Lower lobe of right lung (tissue), 2 donors: Measurements from ENCODE around the gene DOCK1. TPM values are rescaled to one million over a fixed set of nuclear protein-coding genes. Genes with fewer than 3 reads are reported as not detected.

Source experiments
- ATAC-seq, 2 donors: fragments of 200-7000 bp; cut with Tn5 transposase; one replicate each; pipeline ENCODE4 v1.9.1; 2020 to 2022; ENCODE audit warnings: mild to moderate bottlenecking in 2 of 2, moderate library complexity in 2 of 2
- DNase-seq: peaks from one replicate; pipeline ENCODE4 v3.0.0-alpha.2; 2020
- H3K27ac ChIP-seq: fragments of 200-600 bp; one replicate; pipeline ENCODE4 v1.8.0; 2022
- H3K27me3 ChIP-seq: fragments of 200-600 bp; one replicate; pipeline ENCODE4 v1.8.0; 2022; ENCODE audit warnings: low read depth
- H3K36me3 ChIP-seq: fragments of 200-600 bp; one replicate; pipeline ENCODE4 v1.8.0; 2022; ENCODE audit warnings: mild to moderate bottlenecking
- H3K4me1 ChIP-seq: fragments of 200-600 bp; one replicate; pipeline ENCODE4 v1.8.0; 2022
- H3K4me3 ChIP-seq: fragments of 200-600 bp; one replicate; pipeline ENCODE4 v1.8.0; 2022; ENCODE audit warnings: mild to moderate bottlenecking
- H3K9me3 ChIP-seq: fragments of 200-600 bp; one replicate; pipeline ENCODE4 v1.8.0; 2022
- intact Hi-C: fragments of 100-400 bp; cut with DNase I; formaldehyde crosslinking; loops from one replicate; pipeline ENCODE4 v1.11.0; 2022
- total RNA-seq: library from RNA; stranded (reverse); fragmentation: NEBNext Ultra II Directional; extraction: Animal tissue kit (Norgen Biotek cat#: 25700); gene quantifications from one replicate; pipeline ENCODE4 v1.2.1, GENCODE V29; 2021
- TF ChIP-seq, protein P1 (sequence below): fragments of 200-600 bp; IDR thresholded peaks from one replicate; pipeline ENCODE4 v1.8.0; 2022; ENCODE audit warnings: antibody characterized with exemption, mild to moderate bottlenecking
- donor health status: DM: no; HTN: yes; CAD: no; lungs with severe emphysema.

The DOCK1 gene
- total RNA-seq, 1 donor from 2014 or later = 44.8 TPM

- intact Hi-C loops = no loop called here
- H3K36me3 ChIP-seq = peaks cover 7% of the 10 kb centered on the region
- H3K9me3 ChIP-seq = no peaks in the 10 kb centered on the region
- H3K27me3 ChIP-seq = no peaks in the 10 kb centered on the region
- TF ChIP-seq, protein P1, sequence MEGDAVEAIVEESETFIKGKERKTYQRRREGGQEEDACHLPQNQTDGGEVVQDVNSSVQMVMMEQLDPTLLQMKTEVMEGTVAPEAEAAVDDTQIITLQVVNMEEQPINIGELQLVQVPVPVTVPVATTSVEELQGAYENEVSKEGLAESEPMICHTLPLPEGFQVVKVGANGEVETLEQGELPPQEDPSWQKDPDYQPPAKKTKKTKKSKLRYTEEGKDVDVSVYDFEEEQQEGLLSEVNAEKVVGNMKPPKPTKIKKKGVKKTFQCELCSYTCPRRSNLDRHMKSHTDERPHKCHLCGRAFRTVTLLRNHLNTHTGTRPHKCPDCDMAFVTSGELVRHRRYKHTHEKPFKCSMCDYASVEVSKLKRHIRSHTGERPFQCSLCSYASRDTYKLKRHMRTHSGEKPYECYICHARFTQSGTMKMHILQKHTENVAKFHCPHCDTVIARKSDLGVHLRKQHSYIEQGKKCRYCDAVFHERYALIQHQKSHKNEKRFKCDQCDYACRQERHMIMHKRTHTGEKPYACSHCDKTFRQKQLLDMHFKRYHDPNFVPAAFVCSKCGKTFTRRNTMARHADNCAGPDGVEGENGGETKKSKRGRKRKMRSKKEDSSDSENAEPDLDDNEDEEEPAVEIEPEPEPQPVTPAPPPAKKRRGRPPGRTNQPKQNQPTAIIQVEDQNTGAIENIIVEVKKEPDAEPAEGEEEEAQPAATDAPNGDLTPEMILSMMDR = no peak
- no peak for DNase-seq
- no peak overlapping the region for H3K4me3 ChIP-seq
- H3K27ac ChIP-seq = no peak overlapping the region
- no peaks in the 10 kb centered on the region for H3K4me1 ChIP-seq
- ATAC-seq = no peak
Observed at GRCh38 chr10:127272076-127272475, 366.8 kb downstream of the DOCK1 start.

GRCh38 chr10:127275272-127275671 is 370.0 kb downstream of the DOCK1 start:
- ATAC-seq (no peak), DNase-seq (no peak)
- intact Hi-C loops = no loop called here
- Histone ChIP-seq H3K27ac (no peak overlapping the region), H3K27me3 (no peaks in the 10 kb centered on the region), H3K9me3 (no peaks in the 10 kb centered on the region), H3K4me1 (no peaks in the 10 kb centered on the region), H3K36me3 (peaks cover 8% of the 10 kb centered on the region), H3K4me3 (no peak overlapping the region)
- TF ChIP-seq, protein P1 = no peak

- no peak overlapping the region for H3K27ac ChIP-seq
- no peak for ATAC-seq
- intact Hi-C loops = no loop called here
- TF ChIP-seq, protein P1 = no peak
- DNase-seq = no peak
- H3K36me3 ChIP-seq = peaks cover 11% of the 10 kb centered on the region
- H3K27me3 ChIP-seq = no peaks in the 10 kb centered on the region
- H3K4me1 ChIP-seq = no peaks in the 10 kb centered on the region
- H3K4me3 ChIP-seq = no peak overlapping the region
- no peaks in the 10 kb centered on the region for H3K9me3 ChIP-seq
Observed at GRCh38 chr10:127275793-127276450, 370.7 kb downstream of the DOCK1 start.

DNA sequence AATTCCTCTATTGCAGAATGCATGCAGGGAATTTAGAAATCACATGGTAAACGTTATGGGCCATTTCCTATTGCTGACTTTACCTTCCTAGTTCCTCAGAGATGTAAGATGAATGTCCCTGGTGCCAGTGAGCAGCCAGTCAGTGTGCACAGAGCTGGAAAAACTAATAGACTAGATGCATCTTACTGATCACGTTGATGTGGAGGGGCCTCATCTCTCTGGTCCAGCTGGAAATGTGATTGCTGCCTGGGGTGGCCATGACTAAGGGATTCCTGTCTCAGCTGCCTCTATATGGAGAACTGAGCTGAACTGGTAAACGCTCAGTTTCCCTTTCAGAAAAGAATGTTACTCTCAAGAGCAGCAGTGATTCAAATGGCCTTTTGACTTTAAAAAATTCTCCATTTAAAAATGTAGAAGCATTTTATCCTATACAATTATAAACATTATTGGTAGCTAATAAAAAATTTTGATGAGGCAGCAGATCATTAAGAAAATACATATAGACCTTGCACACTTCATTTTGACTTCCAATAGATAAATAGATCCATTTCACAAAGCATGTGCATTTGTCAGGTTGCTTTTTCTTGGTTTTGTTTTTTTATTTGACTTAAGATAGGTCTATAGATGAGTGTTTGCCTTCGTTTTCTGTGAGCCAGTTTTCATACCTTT is 371.7 kb downstream of the DOCK1 start:
- Histone ChIP-seq H3K27me3 (no peaks in the 10 kb centered on the region), H3K36me3 (peaks cover 11% of the 10 kb centered on the region), H3K4me1 (no peaks in the 10 kb centered on the region), H3K4me3 (no peak overlapping the region), H3K27ac (no peak overlapping the region), H3K9me3 (no peaks in the 10 kb centered on the region)
- TF ChIP-seq, protein P1 = no peak
- no peak for DNase-seq
- intact Hi-C loops = no loop called here
- no peak for ATAC-seq

GRCh38 chr10:127278001-127278400 is 372.8 kb downstream of the DOCK1 start:
- TF ChIP-seq, protein P1 = no peak
- H3K36me3 ChIP-seq = peaks cover 3% of the 10 kb centered on the region
- DNase-seq = no peak
- H3K9me3 ChIP-seq = no peaks in the 10 kb centered on the region
- H3K27ac ChIP-seq = no peak overlapping the region
- no peak overlapping the region for H3K4me3 ChIP-seq
- no peak for ATAC-seq
- no peaks in the 10 kb centered on the region for H3K4me1 ChIP-seq
- H3K27me3 ChIP-seq = no peaks in the 10 kb centered on the region
- intact Hi-C loops = no loop called here
